G401.6 (cell line): ENCODE results near the gene SEC22C.
"Not testable (repeated sequence)": the region's sequence is repeated elsewhere in the genome, so short reads cannot be mapped to it uniquely, and the experiment has no call there.

ENCODE experiments used
- FAIRE-seq: peaks from 2 replicates; lab custom pipeline; 2012; peaks lifted over from hg19 to GRCh38; lab: Jason Lieb, UNC

Gene SEC22C

GRCh38 chr3:42581400-42581708 lies 413 bp downstream of the SEC22C start:
- no peak for FAIRE-seq

DNA sequence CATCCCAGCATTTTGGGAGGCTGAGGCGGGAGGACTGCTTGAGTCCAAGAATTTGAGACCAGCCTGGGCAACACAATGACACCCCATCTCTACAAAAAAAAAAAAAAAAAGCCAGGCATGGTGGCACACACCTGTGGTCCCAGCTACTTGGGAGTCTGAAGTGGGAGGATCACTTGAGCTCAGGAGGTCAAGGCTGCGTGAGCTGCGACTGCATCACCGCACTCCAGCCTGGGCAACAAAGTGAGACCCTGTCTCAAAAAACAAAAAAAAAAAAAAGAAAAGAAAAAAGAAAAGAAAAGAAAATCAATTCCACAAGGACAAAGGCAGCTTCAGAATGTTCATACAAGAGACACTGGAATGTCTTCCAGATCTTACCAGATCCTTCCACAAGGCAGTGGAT lies 2.4 kb downstream of the SEC22C start:
- not testable (repeated sequence) for FAIRE-seq

- no peak for FAIRE-seq
Measured at GRCh38 chr3:42578054-42578453, 3.7 kb downstream of the SEC22C start.

GRCh38 chr3:42575137-42575741 lies 6.5 kb downstream of the SEC22C start:
- no peak for FAIRE-seq

GRCh38 chr3:42572278-42572677 lies 9.5 kb downstream of the SEC22C start:
- FAIRE-seq, result peak; percentile 19

DNA sequence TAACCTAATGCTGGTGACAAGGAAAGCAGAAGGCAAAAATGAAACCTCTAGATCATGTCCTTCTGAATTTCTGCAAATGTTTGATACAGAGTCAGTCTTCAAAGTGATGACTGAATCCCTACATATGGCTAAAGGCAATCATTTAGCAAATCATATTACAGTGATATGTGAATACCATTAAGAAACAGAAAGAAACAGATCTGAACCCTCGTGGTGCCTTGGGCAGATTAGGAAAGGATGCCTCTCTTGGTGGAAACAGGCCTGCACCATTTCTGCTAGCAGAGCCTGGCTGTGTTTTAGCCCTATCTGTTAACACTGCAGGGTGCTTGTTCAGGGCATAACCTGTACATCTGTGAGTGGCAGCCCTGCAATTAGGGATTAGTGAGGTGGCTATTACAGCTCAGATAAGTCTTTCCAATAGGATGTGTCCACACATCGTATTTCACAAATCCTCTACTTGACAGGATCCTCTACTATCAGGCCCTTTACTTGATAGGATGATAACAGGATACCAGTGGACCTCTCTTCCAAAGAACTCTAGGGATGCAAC lies 12.1 kb downstream of the SEC22C start:
- no peak for FAIRE-seq

DNA sequence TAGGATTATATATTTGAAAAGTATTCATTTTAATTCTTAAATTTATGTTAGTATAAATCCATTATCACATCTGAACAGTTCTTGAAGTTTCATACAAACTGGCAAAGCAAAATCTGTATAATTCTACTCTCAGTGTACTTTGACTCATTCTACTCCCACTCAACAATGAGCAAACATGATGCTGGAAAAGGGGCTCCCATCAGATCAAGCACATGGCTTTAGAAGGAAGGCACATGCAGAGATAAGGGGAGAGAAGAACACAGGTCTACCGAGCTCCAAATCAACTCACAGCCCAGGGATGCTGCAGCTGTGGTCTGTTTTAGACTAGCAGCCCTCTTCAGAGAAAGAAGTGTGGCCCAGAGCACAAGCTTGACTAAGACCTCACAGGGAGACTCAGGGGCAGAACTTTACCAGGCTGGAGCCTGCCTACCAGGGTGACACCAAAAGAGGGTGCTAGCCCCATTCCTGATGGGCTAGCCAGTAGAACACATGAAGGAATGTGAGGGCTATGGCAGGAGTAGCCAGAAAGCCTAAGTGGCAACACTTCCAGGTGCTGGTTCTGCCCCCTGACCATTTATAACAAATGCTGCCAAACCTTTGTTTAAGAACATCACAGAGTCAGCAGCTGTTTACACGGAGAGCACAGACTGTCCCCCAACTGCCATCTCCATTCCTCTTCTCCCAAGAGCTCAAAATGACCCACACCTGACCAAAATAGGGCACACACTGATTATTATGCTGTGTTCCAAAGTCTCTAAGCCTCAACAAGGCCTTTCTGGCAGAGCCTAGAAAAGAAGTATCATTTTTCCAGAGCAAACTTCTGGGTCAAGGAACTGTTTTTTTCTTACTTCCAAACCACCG lies 19.5 kb downstream of the SEC22C start:
- no peak for FAIRE-seq

DNA sequence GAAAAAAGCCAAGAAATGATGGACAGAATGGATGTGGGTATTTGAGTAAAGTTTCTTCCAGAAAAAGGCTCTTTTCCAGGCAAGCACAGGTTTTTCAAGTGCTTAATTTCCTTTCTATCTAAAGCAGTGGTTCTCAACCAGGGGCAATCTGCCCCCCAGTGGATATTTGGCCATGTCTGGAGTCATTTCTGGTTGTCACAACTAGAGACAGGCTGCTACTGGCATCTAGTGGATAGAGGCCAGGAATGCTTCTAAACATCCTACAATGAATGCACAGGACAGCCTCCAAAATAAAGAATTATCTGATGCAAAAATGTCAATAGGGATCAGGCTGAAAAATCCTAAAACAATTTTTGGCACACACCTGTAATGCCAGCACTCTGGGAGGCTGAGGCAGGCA lies 23.9 kb downstream of the SEC22C start:
- FAIRE-seq, result no peak

GRCh38 chr3:42556817-42557216 lies 24.9 kb downstream of the SEC22C start:
- FAIRE-seq, result not testable (repeated sequence)

- no peak for FAIRE-seq
Measured at GRCh38 chr3:42556089-42556632, 25.6 kb downstream of the SEC22C start.

DNA sequence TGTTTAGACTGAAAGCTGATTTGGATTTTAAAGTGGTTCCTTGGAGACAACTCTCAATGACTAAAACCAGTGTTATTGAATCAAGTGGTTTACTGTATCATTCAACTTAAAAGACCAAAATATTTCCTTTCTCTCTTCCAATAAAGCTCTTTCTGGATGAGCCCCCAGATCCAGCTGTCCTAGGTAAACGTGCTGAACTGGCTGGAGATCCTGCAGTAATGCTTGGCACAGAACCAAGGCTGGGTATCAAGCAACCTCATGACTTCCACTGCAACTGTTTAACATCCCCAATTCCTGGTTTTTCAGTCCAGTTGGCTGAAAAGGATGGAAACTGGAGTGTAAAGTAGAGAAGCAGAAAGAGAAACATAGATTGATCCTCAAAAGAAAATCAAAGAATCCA lies 28.9 kb downstream of the SEC22C start:
- FAIRE-seq, result no peak

DNA sequence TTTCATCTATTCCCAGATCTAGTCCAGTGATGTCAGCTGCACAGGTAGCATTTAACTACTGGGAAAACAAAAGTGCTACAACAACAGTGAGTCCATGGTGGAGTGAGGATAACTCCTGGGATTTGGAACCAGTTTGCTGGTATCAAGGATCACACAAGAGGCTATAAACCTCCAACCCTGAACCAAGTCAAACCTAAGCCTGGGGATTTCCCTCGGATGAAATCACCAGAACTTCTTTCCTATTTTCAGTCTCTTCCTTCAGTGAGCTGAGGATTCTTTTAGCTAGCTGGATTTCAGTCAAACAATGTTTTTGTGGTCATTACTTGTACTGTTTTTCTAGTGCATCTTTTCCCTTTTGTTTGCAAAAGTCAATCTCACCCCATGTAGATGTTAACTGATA lies 31.5 kb downstream of the SEC22C start:
- no peak for FAIRE-seq

- FAIRE-seq, result no peak
Measured at GRCh38 chr3:42549131-42549530, 32.6 kb downstream of the SEC22C start.

DNA sequence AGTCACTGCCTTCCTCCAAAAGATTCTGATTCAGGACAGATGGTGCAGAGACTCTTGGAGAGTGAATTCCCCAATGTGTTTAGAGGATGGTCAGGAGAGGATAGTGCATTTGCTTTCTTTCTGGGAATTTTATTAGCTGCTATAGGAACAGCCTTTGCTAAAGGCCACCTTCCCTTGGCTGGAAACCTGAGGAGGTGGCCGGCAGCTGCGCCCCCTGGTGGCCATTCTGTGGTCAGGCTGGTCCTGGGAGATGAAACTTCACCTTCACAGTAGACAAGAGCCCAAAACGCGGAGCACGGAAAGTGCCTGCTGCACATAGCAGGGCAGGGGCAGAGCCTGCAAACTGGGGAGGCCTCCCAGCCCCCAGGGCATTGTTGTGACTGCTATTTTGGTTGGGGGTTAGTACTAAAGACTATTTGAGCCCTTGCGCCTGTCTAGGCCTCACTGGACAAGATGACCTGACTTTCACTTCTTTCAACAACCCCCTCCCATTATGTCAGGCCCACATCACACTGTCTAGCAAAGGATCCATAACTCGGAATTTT lies 34.3 kb downstream of the SEC22C start:
- no peak for FAIRE-seq

DNA sequence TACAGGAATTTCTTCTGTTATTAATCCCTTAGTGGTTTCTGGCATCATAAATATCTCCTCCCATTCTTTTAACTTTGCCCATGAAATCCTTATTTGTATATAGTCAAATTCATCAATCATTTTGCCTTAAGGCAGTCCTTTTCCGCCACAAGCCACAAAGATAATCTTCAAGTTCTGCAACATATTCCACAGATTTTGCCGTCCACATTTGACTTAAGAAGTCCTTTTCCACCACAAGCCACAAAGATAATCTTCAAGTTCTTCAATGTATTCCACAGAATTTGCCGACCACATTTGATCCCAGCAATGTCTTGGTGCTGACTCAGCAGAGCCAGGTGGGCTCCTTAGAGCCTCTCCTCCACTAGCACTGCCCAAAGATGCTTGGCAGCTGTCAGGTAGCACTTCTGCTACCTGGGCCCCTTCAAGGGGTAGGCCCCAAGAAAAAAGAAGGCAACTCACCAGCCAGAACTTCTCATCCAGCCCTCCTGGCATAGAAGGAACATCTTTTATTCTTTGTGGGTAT lies 35.0 kb downstream of the SEC22C start:
- no peak for FAIRE-seq

GRCh38 chr3:42545284-42545900 lies 36.4 kb downstream of the SEC22C start:
- FAIRE-seq, result no peak

DNA sequence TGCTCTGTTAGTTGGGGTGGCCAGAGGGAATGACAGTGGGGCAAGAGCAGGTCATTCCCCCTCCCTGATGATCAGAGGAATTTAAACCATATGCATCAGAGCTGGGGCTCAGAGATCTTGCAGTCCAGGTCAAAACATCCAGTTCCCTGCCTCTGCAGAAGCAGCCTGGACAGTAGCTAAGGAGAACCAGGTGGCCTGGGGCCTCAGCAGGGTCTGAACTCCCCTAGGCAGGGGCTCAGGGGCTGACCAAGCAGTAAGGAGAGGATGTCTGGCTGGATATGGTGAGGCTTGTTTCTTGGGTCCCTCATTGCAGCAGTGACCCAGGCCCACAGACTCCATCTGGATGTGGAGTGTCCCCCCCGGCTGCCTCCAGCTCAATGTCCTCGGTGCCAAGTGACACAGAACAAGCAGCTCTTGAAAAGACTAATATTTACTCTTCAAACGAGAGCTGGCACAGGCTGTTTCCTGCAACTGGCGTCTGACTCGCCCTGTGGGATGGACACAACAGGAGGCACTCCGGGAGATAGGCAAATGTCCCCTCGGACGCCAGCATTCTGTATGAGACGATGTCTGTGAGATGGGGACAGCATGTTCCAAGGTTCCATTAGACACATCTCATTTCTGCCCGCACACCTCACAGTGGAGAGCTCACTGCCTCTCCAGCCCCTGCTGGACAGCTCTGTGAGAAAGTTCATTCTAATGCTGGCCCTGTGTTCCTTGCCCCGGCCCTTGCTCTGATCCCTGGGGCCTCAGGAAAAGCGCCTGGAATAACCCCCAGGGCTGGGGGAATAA lies 37.1 kb downstream of the SEC22C start:
- no peak for FAIRE-seq

GRCh38 chr3:42541079-42541478 lies 40.7 kb downstream of the SEC22C start:
- FAIRE-seq, result no peak

DNA sequence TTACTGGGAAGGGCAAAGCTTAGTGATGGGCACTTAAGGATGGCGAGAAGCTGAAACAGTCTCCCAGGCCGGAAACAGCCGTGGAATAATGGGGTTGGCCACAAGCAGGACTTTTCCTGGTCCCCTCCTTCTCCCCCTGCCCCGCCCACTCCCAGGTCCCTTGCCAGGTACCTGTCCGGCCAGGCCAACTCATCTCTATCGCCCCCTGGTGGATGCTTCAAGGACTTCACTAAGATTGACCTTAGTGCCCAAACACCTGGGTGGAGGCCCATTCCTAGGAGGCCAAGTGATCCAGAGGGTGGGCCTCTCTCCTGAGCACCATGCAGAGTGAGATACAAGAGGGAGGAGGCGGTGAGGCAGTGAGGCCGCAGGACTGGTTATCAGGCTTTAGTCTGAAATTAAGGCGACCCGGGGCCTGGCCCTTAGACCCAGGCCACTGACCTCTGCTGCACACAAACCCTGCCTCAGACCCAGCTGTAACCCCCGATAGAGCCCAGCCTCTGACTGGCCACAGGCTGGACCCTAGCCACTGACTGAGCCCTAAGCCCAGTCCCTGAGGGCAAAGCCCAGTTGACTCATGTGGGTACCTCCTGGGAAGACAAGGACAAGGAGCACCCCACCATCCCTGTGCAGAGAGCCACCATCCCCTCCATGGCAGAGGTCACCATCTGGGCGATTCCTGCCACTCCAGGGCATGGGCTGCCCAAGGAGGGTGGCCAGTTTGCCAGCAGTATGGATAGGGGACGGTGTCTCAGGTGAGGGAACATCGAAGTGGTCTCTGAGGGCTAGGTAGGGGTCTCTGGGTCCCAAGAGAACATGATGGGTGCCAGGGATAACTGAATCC lies 41.7 kb downstream of the SEC22C start:
- no peak for FAIRE-seq

- no peak for FAIRE-seq
Measured at GRCh38 chr3:42537350-42537749, 44.4 kb downstream of the SEC22C start.
